Hepatocyte (in vitro differentiated cells): ENCODE results near the gene JCAD.
"Not testable (repeated sequence)": the region's sequence is repeated elsewhere in the genome, so short reads cannot be mapped to it uniquely, and the experiment has no call there.

Experiments used
- EZH2phosphoT487 ChIP-seq: fragments of 200-600 bp; sonication (generic); IDR thresholded peaks from one replicate; pipeline ENCODE4 v1.6.1; 2018; ENCODE audit warnings: antibody characterized with exemption, mild to moderate bottlenecking, low read depth, moderate library complexity; ENCODE audit not compliant: unreplicated experiment, severe bottlenecking
- TF ChIP-seq, protein P1 (sequence below): fragments of 200-600 bp; sonication (generic); IDR thresholded peaks from 2 replicates; pipeline ENCODE4 v1.5.1; 2016; ENCODE audit warnings: antibody characterized with exemption, mild to moderate bottlenecking; ENCODE audit not compliant: poor library complexity

DNA sequence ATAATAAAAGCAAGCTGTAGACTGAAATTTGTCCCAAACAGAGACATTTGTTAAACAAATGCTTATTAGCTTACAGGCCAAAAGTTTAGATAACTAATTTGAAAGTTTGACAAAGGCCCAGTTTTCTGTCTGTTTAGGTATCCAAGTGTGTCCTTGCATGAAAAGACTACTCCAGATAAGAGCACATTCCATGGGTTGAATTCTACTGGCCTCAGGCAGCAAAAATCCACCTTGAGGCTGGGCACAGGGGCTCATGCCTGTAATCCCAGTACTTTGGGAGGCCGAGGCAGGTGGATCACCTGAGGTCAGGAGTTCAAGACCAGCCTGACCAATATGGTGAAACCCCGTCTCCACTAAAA, 80.0 kb downstream of the JCAD start:
- TF ChIP-seq, protein P1, sequence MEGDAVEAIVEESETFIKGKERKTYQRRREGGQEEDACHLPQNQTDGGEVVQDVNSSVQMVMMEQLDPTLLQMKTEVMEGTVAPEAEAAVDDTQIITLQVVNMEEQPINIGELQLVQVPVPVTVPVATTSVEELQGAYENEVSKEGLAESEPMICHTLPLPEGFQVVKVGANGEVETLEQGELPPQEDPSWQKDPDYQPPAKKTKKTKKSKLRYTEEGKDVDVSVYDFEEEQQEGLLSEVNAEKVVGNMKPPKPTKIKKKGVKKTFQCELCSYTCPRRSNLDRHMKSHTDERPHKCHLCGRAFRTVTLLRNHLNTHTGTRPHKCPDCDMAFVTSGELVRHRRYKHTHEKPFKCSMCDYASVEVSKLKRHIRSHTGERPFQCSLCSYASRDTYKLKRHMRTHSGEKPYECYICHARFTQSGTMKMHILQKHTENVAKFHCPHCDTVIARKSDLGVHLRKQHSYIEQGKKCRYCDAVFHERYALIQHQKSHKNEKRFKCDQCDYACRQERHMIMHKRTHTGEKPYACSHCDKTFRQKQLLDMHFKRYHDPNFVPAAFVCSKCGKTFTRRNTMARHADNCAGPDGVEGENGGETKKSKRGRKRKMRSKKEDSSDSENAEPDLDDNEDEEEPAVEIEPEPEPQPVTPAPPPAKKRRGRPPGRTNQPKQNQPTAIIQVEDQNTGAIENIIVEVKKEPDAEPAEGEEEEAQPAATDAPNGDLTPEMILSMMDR: not testable (repeated sequence)
- not testable (repeated sequence) for TF ChIP-seq EZH2phosphoT487
